NCI-H510A treated with DMSO at 0.1 percent for 48 hours (cell line): ENCODE results near the gene SHC3.
"Not testable (repeated sequence)": the region's sequence is repeated elsewhere in the genome, so short reads cannot be mapped to it uniquely, and the experiment has no call there.

ENCODE experiments used
- DNase-seq: peaks from one replicate; lab custom pipeline; 2025; lab: John Stamatoyannopoulos, UW

Gene SHC3

GRCh38 chr9:89177944-89178829, at the start of gene SHC3:
SHC3 (minus strand) TSS chr9:89178818; CDS start chr9:89178460, 358 bp downstream.
- DNase-seq = no peak

DNA sequence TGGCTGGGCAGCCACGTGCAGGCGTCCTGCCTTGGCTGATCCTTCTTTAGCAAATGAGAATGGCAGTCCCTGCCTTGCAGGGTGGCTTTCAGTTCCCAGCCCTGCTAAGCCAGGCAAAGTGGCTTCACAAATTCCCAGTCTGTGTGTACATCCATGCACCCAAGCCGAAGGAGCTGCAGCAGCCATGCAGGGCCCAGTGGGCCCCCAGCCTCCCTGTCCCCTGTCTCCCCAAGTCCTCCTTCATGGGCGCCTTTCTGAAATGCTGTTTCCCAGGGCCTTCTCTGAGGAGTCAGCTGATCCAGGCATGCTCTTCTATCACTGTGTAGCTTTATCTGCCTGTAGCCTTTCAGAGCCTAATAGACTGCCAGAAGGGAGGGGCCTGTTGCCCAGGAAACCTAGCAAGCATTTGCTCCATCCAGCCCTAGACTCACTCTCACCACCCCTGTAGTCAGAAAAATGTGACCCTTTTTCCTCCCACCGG, 47.4 kb upstream of the SHC3 start:
- no peak for DNase-seq

DNA sequence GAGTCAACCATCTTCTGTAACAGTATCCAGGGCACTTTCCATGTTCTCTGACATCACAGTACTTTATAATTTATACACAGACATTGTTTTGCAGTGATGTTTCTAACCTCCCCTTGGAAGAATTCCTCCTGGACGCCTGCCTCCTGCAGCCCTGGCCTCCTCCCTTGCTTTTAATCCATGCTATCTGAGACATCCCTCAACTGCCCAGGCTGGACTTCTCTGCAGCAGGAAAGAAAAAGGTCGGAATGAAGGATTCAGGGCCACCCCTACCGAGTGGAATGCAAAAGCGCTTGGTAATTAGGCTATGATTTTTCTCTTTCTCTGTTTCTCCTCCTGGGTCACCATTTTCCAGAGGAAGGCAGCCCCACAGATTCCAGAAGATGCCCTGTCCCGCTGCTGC, 47.0 kb upstream of the SHC3 start:
- no peak for DNase-seq

DNA sequence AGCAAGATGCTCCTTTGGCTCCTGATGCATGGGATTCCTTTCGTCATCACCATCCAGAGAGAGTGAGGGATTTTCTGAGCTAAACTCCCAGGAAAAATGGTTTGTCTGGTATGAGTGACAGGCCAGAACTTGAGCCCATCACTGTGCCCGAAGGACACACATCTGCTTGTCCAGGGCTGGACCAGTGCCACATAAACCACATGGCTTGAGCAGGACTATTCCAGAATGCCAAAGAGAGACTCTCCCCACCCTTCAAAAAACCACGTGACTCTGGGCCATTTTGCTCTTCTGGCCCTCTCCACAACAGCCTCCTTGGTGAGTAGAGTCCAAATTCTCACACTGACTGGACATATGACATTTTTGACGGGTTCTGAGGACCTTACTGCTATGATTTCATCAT, 46.4 kb upstream of the SHC3 start:
- no peak for DNase-seq

- DNase-seq = no peak
These were observed 46.0 kb upstream of the SHC3 start for GRCh38 chr9:89224633-89225032.

DNA sequence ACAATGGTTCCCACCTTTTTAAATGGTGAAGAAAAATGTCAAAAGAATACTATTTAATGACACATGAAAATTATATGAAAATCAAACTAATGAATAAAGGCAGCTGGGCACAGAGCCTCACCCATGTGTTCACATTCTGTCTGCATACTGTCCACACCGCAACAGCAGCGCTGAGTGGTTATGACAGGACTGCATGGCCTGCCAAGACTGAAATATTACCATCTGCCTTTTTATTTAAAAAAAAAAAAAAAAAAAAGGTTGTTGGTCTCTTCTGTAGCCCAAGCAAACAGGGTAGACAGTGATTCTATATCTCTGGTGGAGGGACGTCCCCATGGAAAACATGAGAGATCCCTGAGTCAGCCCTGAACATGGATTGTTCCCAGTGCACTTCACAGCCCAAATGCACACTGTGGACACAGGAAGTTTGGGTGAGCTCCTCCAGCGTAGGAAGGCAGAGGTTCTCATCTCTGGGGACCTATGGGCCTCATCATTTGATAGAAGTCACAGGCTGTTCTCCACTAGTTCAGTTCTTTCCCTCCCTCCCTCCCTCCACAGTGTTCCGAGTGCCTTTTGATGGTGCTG, 44.9 kb upstream of the SHC3 start:
- no peak for DNase-seq

GRCh38 chr9:89219637-89220036, 41.0 kb upstream of the SHC3 start:
- no peak for DNase-seq

DNA sequence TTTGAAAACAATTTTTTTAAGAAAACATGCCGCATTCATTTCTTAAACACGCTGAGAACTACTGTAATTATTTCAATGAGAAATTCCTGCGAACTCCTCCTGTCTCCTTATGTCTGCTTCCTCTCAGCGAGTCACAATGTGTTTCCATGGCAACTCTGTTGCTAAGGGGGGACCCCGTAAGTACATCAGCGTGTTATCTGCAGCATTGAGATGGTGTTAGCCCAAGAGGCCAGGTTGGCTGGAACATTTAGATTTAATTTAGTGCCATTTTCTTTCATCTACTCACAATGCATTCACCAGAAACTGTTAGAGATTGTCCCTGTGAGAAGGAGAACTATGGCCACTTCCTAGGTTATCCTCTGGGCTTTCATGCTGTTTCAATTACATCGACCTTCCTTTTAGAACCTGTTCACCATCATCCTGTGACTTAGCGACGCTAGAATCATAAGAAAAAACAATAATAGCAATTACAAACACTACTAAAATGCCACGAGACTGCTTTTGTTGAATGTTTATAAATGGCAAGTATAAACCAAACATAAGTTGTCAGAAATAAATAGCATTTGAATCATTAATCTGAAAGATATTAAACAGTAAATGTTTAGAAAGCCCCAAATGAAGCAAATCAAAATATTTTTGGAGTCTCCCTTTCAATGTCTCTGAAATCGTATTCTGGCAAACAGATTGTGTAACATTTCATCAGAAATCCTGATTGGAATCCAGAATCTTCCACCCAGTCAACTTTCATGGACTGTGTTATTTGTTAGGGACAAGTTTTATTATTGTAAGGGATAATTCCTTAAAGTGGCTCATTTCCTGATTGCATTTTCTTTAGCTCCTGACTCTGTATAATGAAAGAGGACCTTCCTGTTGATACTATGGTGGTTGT, 39.7 kb upstream of the SHC3 start:
- DNase-seq = no peak

GRCh38 chr9:89215342-89215741, 36.7 kb upstream of the SHC3 start:
- no peak for DNase-seq

GRCh38 chr9:89213396-89213880, 34.8 kb upstream of the SHC3 start:
- DNase-seq = no peak

GRCh38 chr9:89212171-89212570, 33.6 kb upstream of the SHC3 start:
- DNase-seq = no peak

DNA sequence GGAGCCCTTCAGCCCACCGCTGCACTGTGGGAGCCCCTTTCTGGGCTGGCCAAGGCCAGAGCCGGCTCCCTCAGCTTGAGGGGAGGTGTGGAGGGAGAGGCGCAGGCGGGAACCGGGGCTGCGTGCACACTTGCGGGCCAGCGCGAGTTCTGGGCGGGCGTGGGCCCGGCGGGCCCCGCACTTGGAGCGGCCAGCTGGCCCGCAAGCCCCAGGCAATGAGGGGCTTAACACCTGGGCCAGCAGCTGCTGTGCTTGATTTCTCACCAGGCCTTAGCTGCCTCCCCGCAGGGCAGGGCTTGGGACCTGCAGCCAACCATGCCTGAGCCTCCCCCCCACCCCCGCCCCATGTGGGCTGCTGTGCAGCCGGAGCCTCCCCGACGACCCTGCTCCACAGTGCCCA, 30.7 kb upstream of the SHC3 start:
- DNase-seq = not testable (repeated sequence)

DNA sequence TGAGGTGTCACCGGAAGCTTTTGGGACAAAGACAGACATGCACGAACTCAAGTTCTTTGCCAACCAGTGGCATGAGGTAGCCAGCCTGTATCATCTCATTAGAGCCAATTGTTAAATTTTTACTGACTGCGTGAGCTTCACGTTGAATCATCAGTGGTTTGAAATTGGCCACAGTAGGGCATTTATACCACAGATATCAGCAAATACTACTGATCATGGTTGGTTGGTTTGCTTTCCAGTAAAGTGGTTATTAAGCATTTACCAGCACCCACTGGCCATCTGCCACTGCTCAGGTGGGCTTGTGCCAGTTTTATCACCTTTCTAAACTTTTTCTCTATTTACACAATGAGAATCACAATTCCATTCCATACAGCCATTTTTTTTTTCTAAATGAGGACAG, 28.4 kb upstream of the SHC3 start:
- DNase-seq = no peak

DNA sequence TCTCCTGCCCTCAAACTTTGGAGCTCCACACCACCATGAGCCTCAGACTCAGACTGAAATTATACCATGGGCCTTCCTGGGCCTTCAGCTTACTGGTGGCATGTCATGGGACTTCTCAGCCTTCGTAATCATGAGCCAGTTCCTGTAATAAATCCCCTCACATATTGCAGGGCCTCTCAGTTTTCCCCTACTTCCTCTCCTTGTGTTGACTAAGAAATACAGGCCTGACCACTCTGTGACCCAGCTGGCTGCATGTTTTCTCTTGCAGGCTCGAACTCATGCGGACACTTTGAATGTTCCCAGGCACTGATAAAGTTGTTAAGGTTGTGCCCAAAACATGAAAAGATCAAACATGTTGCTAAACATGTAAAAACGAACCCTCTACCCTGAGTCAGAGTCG, 26.2 kb upstream of the SHC3 start:
- no peak for DNase-seq

DNA sequence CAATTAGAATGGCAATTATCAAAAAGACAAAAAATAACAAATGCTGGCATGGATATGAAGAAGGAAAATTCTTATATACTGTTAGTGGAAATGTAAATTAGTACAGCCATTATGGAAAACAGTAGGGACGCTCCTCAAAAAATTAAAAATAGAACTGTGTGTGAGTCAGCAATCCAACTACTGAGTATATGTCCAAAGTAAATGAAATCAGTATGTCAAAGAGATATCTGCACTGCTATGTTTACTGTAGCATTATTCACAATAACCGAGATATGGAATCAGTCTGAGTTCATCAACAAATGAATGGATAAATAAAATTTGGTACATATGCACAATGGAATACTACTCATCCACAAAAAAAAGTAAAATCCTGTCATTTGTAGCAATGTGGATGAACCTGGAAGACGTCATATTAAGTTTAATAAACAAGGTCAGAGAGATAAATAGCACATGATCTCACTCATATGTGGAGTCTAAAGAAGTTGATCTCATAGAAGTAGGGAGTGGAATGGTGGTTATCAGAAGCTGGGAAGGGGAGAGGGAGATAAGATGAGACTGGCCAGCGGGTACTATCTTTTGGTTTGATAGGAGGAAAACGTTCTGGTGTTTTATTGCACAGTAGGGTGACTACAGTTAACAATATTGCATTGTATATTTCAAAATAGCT, 16.6 kb upstream of the SHC3 start:
- DNase-seq = no peak

- DNase-seq = no peak
These were observed 16.0 kb upstream of the SHC3 start for GRCh38 chr9:89194421-89195130.

- DNase-seq = no peak
These were observed 12.4 kb upstream of the SHC3 start for GRCh38 chr9:89191004-89191403.

GRCh38 chr9:89189215-89189614, 10.6 kb upstream of the SHC3 start:
- no peak for DNase-seq

GRCh38 chr9:89187950-89188349, 9.3 kb upstream of the SHC3 start:
- DNase-seq = no peak

DNA sequence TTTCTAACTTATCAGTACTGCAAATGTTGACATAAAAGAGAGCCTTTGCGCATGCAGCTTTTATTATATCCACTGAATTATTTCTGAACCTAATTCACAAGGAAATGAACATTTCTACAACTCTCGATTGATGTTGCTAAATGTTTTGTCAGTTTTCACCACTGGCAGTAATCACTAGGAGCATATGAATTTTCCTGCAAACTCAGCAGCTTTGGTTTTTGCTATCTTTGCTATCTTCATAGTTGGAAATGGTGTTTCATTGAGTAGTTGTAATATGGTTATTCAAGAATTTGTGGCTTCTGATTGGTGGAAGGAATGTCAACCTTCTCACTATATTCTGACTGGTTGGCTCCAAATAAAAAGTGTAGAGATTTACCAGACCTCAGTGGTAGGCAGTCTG, 8.9 kb upstream of the SHC3 start:
- no peak for DNase-seq

- DNase-seq = no peak
These were observed 8.3 kb upstream of the SHC3 start for GRCh38 chr9:89186960-89187359.
